B cell (primary cell): ENCODE measurements around the gene GABRD. TPM values are rescaled to one million over a fixed set of nuclear protein-coding genes. Genes with fewer than 3 reads are reported as not detected.

Experiments used
- ATAC-seq: fragments of 200-7000 bp; cut with Tn5 transposase; one replicate; pipeline ENCODE4 v1.10.0; 2021; ENCODE audit warnings: low read depth, mild to moderate bottlenecking, moderate number of reproducible peaks, moderate library complexity
- CTCF ChIA-PET: fragments of 350-600 bp; sonication (Branson Sonifier 250); formaldehyde crosslinking; loops from one replicate; lab custom pipeline; 2021; ENCODE audit warnings: antibody characterized with exemption, inconsistent platforms; lab: Charles Lee
- POLR2A ChIA-PET: fragments of 350-600 bp; sonication (Branson Sonifier 250); formaldehyde crosslinking; loops from one replicate; lab custom pipeline; 2021; ENCODE audit warnings: antibody characterized with exemption; lab: Charles Lee
- DNase-seq: peaks from one replicate; pipeline ENCODE4 v3.0.0; 2013
- H2AFZ ChIP-seq: 2 replicates; pipeline ENCODE4 v1.6.1; 2012; ENCODE audit warnings: mild to moderate bottlenecking, low read depth, low read length; ENCODE audit not compliant: insufficient read depth, poor library complexity, severe bottlenecking
- H3K27ac ChIP-seq, 2 donors: 1 replicate in 1 of 2; 2 replicates in 1 of 2; pipeline ENCODE4 v1.5.1; 2012 to 2013; ENCODE audit warnings: low read length in 2 of 2, mild to moderate bottlenecking in 2 of 2, moderate library complexity in 1 of 2
- H3K27me3 ChIP-seq, 4 experiments: fragments of 200-600 bp in 1 of 4; sonication (generic) in 1 of 4; replicated peaks in 1 of 4; 1 replicate in 2 of 4; 2 replicates in 2 of 4; pipeline versions ENCODE4 v1.6.1 to v1.7.0; 2013 to 2016; ENCODE audit warnings: low read length in 3 of 4, mild to moderate bottlenecking in 2 of 4, mixed read lengths in 1 of 4, moderate library complexity in 1 of 4; ENCODE audit not compliant: insufficient read depth in 4 of 4, control insufficient read depth in 3 of 4; ENCODE audit errors: control extremely low read depth in 1 of 4
- H3K36me3 ChIP-seq, 2 experiments: replicated peaks in 1 of 2; 1 replicate in 1 of 2; 2 replicates in 1 of 2; pipeline versions ENCODE4 v1.6.1 to v1.7.1; 2013; ENCODE audit warnings: low read length in 1 of 2; ENCODE audit not compliant: insufficient read depth in 2 of 2, control insufficient read depth in 1 of 2; ENCODE audit errors: control extremely low read depth in 1 of 2, extremely low read depth in 1 of 2
- H3K4me1 ChIP-seq, 2 donors: fragments of 200-600 bp in 1 of 2; sonication (generic) in 1 of 2; 1 replicate in 1 of 2; 2 replicates in 1 of 2; pipeline versions ENCODE4 v1.5.1 to v1.6.1; 2013 to 2017; ENCODE audit warnings: low read length in 2 of 2; ENCODE audit not compliant: control insufficient read depth in 2 of 2, insufficient read depth in 2 of 2
- H3K4me2 ChIP-seq: replicated peaks from 2 replicates; pipeline ENCODE3; 2012; ENCODE audit warnings: mild to moderate bottlenecking, low read depth, low read length; ENCODE audit not compliant: poor library complexity, severe bottlenecking
- H3K4me3 ChIP-seq, 5 experiments: fragments of 200-600 bp in 1 of 5; sonication (generic) in 1 of 5; 1 replicate in 3 of 5; 2 replicates in 2 of 5; pipeline versions ENCODE4 v1.5.1 to v1.7.0; 2011 to 2016; ENCODE audit warnings: low read length in 4 of 5, mild to moderate bottlenecking in 4 of 5, low read depth in 2 of 5, control low read depth in 1 of 5, moderate library complexity in 1 of 5; ENCODE audit not compliant: insufficient read depth in 1 of 5; ENCODE audit errors: control extremely low read depth in 1 of 5, extremely low read depth in 1 of 5
- H3K79me2 ChIP-seq: fragments of 200-600 bp; sonication (generic); one replicate; pipeline ENCODE4 v1.6.0; 2016; ENCODE audit warnings: low read length; ENCODE audit not compliant: control insufficient read depth, insufficient read depth
- H3K9ac ChIP-seq: fragments of 200-600 bp; sonication (generic); 2 replicates; pipeline ENCODE4 v1.6.1; 2017; ENCODE audit warnings: mild to moderate bottlenecking, low read length, moderate library complexity
- H3K9me3 ChIP-seq, 3 donors: one replicate each; pipeline versions ENCODE4 v1.6.1 to v1.7.1; 2013; ENCODE audit warnings: low read length in 2 of 3; ENCODE audit not compliant: control insufficient read depth in 2 of 3, insufficient read depth in 1 of 3; ENCODE audit errors: control extremely low read depth in 1 of 3
- H4K20me1 ChIP-seq: 2 replicates; pipeline ENCODE4 v1.6.0; 2012; ENCODE audit warnings: mild to moderate bottlenecking, low read length; ENCODE audit not compliant: insufficient read depth, control insufficient read depth, poor library complexity, severe bottlenecking
- H3K27ac Mint-ChIP-seq: one replicate; pipeline ENCODE4 v1.8.0; 2021; ENCODE audit warnings: mixed read lengths
- H3K27me3 Mint-ChIP-seq: one replicate; pipeline ENCODE4 v1.8.0; 2021; ENCODE audit warnings: mixed read lengths
- H3K4me1 Mint-ChIP-seq: one replicate; pipeline ENCODE4 v1.8.0; 2021; ENCODE audit warnings: mixed read lengths
- H3K4me3 Mint-ChIP-seq: one replicate; pipeline ENCODE4 v1.8.0; 2021; ENCODE audit warnings: mixed read lengths
- H3K9me3 Mint-ChIP-seq: one replicate; pipeline ENCODE4 v1.8.0; 2022; ENCODE audit warnings: mixed read lengths; ENCODE audit not compliant: insufficient read depth
- CTCF ChIP-seq: fragments of 200-600 bp; IDR thresholded peaks from one replicate; pipeline ENCODE4 v1.8.0; 2022; ENCODE audit warnings: antibody characterized with exemption, mild to moderate bottlenecking
- EZH2 ChIP-seq: IDR thresholded peaks from 2 replicates; pipeline ENCODE4 v1.6.1; 2012; ENCODE audit warnings: borderline replicate concordance, low read depth, mild to moderate bottlenecking, moderate library complexity, low read length; ENCODE audit not compliant: insufficient read depth, poor library complexity, severe bottlenecking
- WGBS: methylation state at CpG from one replicate; pipeline ENCODE4 v1.1.5; 2013; ENCODE audit warnings: missing lambda C conversion rate; ENCODE audit not compliant: insufficient coverage; 5-methylcytosine and 5-hydroxymethylcytosine counted together
- intact Hi-C: fragments of 100-400 bp; cut with micrococcal nuclease; formaldehyde crosslinking; loops from one replicate; pipeline ENCODE4 v1.10.0; 2022
- polyA plus RNA-seq: library from polyadenylated mRNA; depleted of rRNA; stranded (reverse); fragments of >200 nt; gene quantifications from 2 replicates; pipeline ENCODE4 v1.2.3, GENCODE V29; 2012
- total RNA-seq, 2 donors: library from RNA; stranded (reverse); fragments of 120-200 nt in 1 of 2; gene quantifications; 1 replicate in 1 of 2; 2 replicates in 1 of 2; pipeline versions ENCODE4 v1.2.3 to v1.2.4, GENCODE V29; 2013 to 2022

The GABRD gene
- total and polyA plus RNA-seq, 2 donors (not counting 1 experiment from before 2014, with no cell fraction given) = not detected

GRCh38 chr1:2027961-2028583 lies 8.9 kb downstream of the GABRD start:
- peaks cover 9% of the 10 kb centered on the region for H3K27me3 Mint-ChIP-seq
- ChIA-PET POLR2A (no interaction called here), CTCF (interaction anchor here (1.5 kb wide), 1 partner anchor 17 kb away, joined by 7 read pairs; no protein-coding TSS in a partner anchor)
- Histone ChIP-seq H3K79me2 (no peaks in the 10 kb centered on the region), H2AFZ (no peak overlapping the region), H3K4me3 (peak overlapping the region in 1 of 5 experiments; percentile 5), H3K36me3 (no peaks in the 10 kb centered on the region), H3K27me3 (peaks cover 0 to 21% (median 0%) of the 10 kb centered on the region in 4 experiments), H4K20me1 (no peaks in the 10 kb centered on the region), H3K4me2 (peak overlapping the region; percentile 59), H3K9ac (peak overlapping the region; percentile 11), H3K9me3 (no peaks in the 10 kb centered on the region), H3K27ac (no peak overlapping the region), H3K4me1 (peaks cover 17 to 33% of the 10 kb centered on the region in 2 donors)
- intact Hi-C loops = no loop called here
- peaks cover 8% of the 10 kb centered on the region for H3K4me1 Mint-ChIP-seq
- WGBS = 75% methylated on average over 44 of the region's 46 CpGs
- TF ChIP-seq EZH2 (no peak), CTCF (no peak)
- H3K4me3 Mint-ChIP-seq = peak overlapping the region; percentile 55
- H3K9me3 Mint-ChIP-seq = no peaks in the 10 kb centered on the region
- ATAC-seq (peak; percentile 50), DNase-seq (peak; percentile 39)
- peak overlapping the region; percentile 26 for H3K27ac Mint-ChIP-seq

GRCh38 chr1:2028870-2029560 lies 9.9 kb downstream of the GABRD start:
- CTCF ChIA-PET = interaction anchor here (1.5 kb wide), 1 partner anchor 16 kb away, joined by 7 read pairs; no protein-coding TSS in a partner anchor
- no peak overlapping the region for H3K27ac Mint-ChIP-seq
- no peaks in the 10 kb centered on the region for H3K9me3 Mint-ChIP-seq
- Histone ChIP-seq H3K4me3 (no peak overlapping the region), H4K20me1 (no peaks in the 10 kb centered on the region), H2AFZ (no peak overlapping the region), H3K27me3 (peaks cover 0 to 16% (median 0%) of the 10 kb centered on the region in 4 experiments), H3K4me2 (peak overlapping the region; percentile 59), H3K27ac (no peak overlapping the region), H3K79me2 (no peaks in the 10 kb centered on the region), H3K36me3 (no peaks in the 10 kb centered on the region), H3K9me3 (no peaks in the 10 kb centered on the region), H3K4me1 (peaks cover 17 to 33% of the 10 kb centered on the region in 2 donors), H3K9ac (no peak overlapping the region)
- H3K4me1 Mint-ChIP-seq = peaks cover 8% of the 10 kb centered on the region
- no peak overlapping the region for H3K4me3 Mint-ChIP-seq
- intact Hi-C loops = no loop called here
- DNase-seq (no peak), ATAC-seq (no peak)
- TF ChIP-seq CTCF (no peak), EZH2 (no peak)
- peaks cover 3% of the 10 kb centered on the region for H3K27me3 Mint-ChIP-seq
- POLR2A ChIA-PET = no interaction called here
- WGBS = 91% methylated on average over 25 of the region's 26 CpGs
